Dermis blood vessel endothelial cell (primary cell): Measurements from ENCODE around the gene TRAPPC14. TPM values are rescaled to one million over a fixed set of nuclear protein-coding genes. Genes with fewer than 3 reads are reported as not detected.

Source experiments
- DNase-seq: peaks from one replicate; pipeline ENCODE4 v3.0.0; 2010
- total RNA-seq: library from RNA; depleted of rRNA; stranded (reverse); fragments of >200 nt; gene quantifications from 2 replicates; pipeline ENCODE4 v1.2.3, GENCODE V29; 2014

The TRAPPC14 gene
- total RNA-seq, 1 donor from 2014 or later = 4.1 TPM

- no peak for DNase-seq
Measured at GRCh38 chr7:100173806-100174495, 15.4 kb upstream of the TRAPPC14 start.

GRCh38 chr7:100171840-100172239, 13.3 kb upstream of the TRAPPC14 start:
- DNase-seq = no peak

- DNase-seq = no peak
Measured at GRCh38 chr7:100171087-100171681, 12.7 kb upstream of the TRAPPC14 start.

GRCh38 chr7:100170101-100170897, 11.8 kb upstream of the TRAPPC14 start:
- no peak for DNase-seq

GRCh38 chr7:100169147-100169850, 10.8 kb upstream of the TRAPPC14 start:
- no peak for DNase-seq

- DNase-seq = no peak
Measured at GRCh38 chr7:100167912-100168323, 9.4 kb upstream of the TRAPPC14 start.

- no peak for DNase-seq
Measured at GRCh38 chr7:100166970-100167911, 8.7 kb upstream of the TRAPPC14 start.

GRCh38 chr7:100166317-100166940, 7.9 kb upstream of the TRAPPC14 start:
- no peak for DNase-seq

GRCh38 chr7:100163871-100164270, 5.3 kb upstream of the TRAPPC14 start:
- no peak for DNase-seq

- DNase-seq = no peak
Measured at GRCh38 chr7:100163006-100163531, 4.5 kb upstream of the TRAPPC14 start.

- no peak for DNase-seq
Measured at GRCh38 chr7:100160067-100160466, 1.5 kb upstream of the TRAPPC14 start.

GRCh38 chr7:100159099-100159623, 638 bp upstream of the TRAPPC14 start:
- no peak for DNase-seq

GRCh38 chr7:100157334-100158228, 942 bp downstream of the TRAPPC14 start:
- DNase-seq = peak; percentile 68

GRCh38 chr7:100157069-100157333, 1.5 kb downstream of the TRAPPC14 start:
- DNase-seq = no peak

- no peak for DNase-seq
Measured at GRCh38 chr7:100156331-100157068, 2.0 kb downstream of the TRAPPC14 start.

GRCh38 chr7:100155553-100156317, 2.8 kb downstream of the TRAPPC14 start:
- DNase-seq = no peak

GRCh38 chr7:100154651-100155491, 3.7 kb downstream of the TRAPPC14 start:
- no peak for DNase-seq
